Measurements from ENCODE around the gene ALG8.
"Not testable (repeated sequence)": the region's sequence is repeated elsewhere in the genome, so short reads cannot be mapped to it uniquely, and the experiment has no call there.

ALG8 gene

DNA sequence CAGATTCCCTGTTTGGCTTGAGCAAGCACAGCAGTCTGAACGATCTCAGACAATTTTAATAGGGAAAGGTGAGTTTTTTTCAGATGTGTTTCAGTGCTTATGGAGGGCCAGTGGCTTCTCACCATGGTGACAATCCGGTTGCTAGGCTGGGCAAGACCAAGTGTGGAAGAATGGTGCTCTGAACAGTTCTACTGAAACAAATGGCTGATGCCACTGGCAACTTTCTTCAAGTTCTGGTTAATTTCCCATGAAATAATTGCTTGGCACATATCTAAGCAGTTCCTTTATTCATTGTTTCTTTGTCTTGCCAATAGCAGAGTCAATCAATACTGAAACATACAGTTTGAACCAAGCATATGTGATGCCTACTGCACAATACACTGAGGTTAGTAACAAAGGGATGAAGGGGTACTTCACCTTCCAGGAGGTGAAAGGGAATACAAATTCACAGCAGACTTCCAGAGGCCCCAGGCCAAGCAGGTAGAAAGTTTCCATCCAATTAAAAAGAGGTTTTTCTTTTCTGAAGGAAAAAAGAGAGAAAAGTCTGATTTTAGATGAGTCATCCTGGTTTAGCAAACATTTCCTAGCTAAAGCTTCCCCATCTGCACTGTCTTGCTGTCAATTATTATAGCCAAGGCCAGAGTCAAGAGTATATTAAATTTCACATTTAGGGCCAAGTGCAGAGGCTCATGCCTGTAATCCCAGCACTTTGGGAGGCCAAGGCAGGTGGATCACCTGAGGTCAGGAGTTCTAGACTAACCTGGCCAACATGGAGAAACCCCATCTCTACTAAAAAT is 38.6 kb downstream of the ALG8 start:
- in situ Hi-C loops (cut with MboI; ENCODE audit: low sequenced_read_pairs) = no loop called here
- Histone ChIP-seq H3K36me3 (replicated peaks) (peaks cover 28% of the 10 kb centered on the region), H3K4me3 (no peak overlapping the region), H3K27me3 (ENCODE audit: low read depth) (no peaks in the 10 kb centered on the region), H3K4me1 (no peaks in the 10 kb centered on the region), H3K9me3 (no peaks in the 10 kb centered on the region)
- no peak for DNase-seq (ENCODE audit: low spot score in 2 of 2)

DNA sequence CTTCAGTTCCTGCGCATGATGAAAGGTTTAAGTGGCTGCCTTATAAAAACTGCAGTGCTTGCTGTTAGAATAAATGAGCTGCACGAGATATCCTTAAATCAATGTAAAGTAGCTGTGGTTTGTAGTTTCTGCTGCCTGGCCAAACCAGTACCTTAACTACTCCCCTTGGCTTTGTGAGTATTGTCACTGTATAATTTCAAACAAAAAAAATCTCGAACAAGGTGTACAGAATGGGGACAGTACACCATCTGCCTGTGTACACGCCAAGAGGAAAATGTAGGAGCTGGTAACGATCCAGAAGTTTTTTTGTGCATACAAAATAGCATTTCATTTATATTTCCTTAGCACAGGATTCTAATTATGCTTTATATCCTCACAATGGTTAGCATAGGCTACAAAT is 39.2 kb downstream of the ALG8 start:
- in situ Hi-C loops (cut with MboI; ENCODE audit: low sequenced_read_pairs) = no loop called here
- peaks cover 28% of the 10 kb centered on the region for H3K36me3 ChIP-seq (replicated peaks)
- H3K4me3 ChIP-seq = no peak overlapping the region
- no peaks in the 10 kb centered on the region for H3K4me1 ChIP-seq
- no peaks in the 10 kb centered on the region for H3K27me3 ChIP-seq (ENCODE audit: low read depth)
- H3K9me3 ChIP-seq = no peaks in the 10 kb centered on the region
- no peak for DNase-seq (ENCODE audit: low spot score in 2 of 2)

DNA sequence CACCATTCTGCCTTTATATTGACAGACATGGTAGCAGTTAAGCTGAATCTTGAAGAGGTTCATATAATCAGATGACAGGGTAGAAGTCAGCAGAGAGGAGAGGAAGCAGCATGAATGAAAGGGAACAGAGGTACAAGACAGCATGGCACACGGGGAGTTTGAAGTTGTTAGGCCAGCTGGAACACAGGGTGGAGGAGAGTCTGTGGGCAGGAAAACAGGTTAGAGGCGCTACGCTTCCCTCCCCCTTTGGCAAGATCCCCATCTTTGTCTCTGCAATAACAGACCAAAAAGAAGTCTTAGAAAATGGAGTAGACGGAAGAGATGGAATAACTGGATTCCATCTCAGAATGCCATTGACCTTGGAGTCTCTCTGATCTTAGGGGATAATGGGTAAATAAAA is 39.8 kb downstream of the ALG8 start:
- no peaks in the 10 kb centered on the region for H3K9me3 ChIP-seq
- H3K4me1 ChIP-seq = no peaks in the 10 kb centered on the region
- no peak for DNase-seq (ENCODE audit: low spot score in 2 of 2)
- no peak overlapping the region for H3K4me3 ChIP-seq
- no peaks in the 10 kb centered on the region for H3K27me3 ChIP-seq (ENCODE audit: low read depth)
- peaks cover 31% of the 10 kb centered on the region for H3K36me3 ChIP-seq (replicated peaks)
- in situ Hi-C loops (cut with MboI; ENCODE audit: low sequenced_read_pairs) = loop anchor here (25.0 kb wide), 1 partner anchor 463 kb away; the partner anchor contains the start of gene NARS2

DNA sequence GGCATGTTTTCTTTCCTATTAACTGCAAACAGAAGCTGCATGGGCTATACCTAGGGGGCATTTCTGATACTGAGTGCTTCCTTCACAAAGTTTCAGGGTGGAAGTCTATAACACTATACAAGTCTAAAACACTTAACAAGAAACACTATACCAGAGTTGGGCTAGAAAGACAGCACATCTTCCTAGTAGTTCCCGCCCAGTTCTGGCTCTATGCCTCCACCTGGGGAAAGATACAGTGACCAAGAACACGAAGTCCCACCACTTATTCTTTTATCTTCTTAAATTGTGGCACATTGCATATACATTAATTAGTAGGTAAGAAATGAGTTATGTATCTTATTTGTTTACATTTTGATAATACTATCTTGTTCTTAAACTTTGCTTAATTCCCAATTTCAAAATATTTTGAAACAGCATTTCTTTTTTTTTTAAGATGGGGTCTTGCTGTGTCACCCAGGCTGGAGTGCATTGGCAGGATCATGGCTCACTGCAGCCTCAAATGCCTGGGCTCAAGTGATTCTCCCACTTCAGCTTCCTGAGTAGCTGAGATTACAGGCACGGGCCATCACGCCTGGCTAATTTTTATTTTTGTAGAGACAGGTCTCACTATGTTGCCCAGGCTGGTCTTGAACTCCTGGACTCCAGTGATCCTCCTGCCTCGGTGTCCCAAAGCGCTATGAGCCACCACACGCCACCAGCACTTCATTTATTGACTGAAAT is 41.6 kb downstream of the ALG8 start:
- DNase-seq (ENCODE audit: low spot score in 2 of 2) = no peak
- Histone ChIP-seq H3K4me1 (no peaks in the 10 kb centered on the region), H3K27me3 (ENCODE audit: low read depth) (no peaks in the 10 kb centered on the region), H3K4me3 (no peak overlapping the region), H3K9me3 (no peaks in the 10 kb centered on the region), H3K36me3 (replicated peaks) (peaks cover 28% of the 10 kb centered on the region)
- in situ Hi-C loops (cut with MboI; ENCODE audit: low sequenced_read_pairs) = loop anchor here (25.0 kb wide), 1 partner anchor 464 kb away; the partner anchor contains the start of gene NARS2

DNA sequence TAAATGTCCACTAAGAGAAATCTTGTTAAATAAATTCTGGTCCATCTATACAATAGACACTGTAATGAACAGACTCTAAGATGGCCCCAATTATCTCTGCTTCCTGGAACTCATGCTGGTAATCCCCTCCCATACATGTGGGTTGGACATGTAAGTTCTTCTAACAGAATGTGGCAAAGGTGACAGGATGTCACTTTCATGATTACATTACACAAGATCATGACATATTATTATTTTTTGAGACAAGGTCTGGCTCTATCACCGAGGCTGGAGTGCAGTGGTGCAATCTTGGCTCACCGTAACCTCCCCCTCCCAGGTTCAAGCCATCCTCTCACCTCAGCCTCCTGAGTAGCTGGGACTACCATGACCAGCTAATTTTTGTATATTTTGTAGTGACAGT is 45.2 kb downstream of the ALG8 start:
- Histone ChIP-seq H3K36me3 (replicated peaks) (peaks cover 9% of the 10 kb centered on the region), H3K27me3 (ENCODE audit: low read depth) (no peaks in the 10 kb centered on the region), H3K4me1 (no peaks in the 10 kb centered on the region), H3K9me3 (no peaks in the 10 kb centered on the region), H3K4me3 (no peak overlapping the region)
- in situ Hi-C loops (cut with MboI; ENCODE audit: low sequenced_read_pairs) = loop anchor here (25.0 kb wide), 1 partner anchor 468 kb away; the partner anchor contains the start of gene NARS2
- no peak for DNase-seq (ENCODE audit: low spot score in 2 of 2)

DNA sequence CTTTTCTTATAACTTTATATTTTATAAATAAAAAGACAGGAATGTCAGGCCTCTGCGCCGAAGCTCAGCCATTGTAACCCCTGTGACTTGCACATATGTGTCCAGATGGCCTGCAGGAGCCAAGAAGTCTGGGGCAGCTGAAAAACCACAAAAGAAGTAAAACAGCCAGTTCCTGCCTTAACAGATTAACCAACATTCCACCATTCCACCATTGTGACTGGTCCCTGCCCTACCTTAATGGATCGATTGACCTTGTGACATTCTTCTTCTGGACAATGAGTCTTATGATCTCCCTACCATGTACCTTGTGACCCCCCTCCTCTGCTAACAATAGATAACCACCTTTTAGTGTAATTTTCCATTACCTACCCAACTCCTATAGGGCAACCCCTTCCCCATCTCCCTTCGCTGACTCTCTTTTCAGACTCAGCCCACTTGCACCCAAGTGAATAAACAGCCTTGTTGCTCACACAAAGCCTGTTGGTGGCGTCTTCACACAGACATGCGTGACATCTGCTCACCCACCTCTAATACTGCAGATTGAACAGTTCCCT is 52.8 kb downstream of the ALG8 start:
- H3K27me3 ChIP-seq (ENCODE audit: low read depth); H3K9me3 ChIP-seq; H3K36me3 ChIP-seq (replicated peaks); H3K4me3 ChIP-seq; DNase-seq (ENCODE audit: low spot score in 2 of 2); H3K4me1 ChIP-seq: not testable (repeated sequence)
- in situ Hi-C loops (cut with MboI; ENCODE audit: low sequenced_read_pairs) = loop anchor here (25.0 kb wide), 1 partner anchor 476 kb away; the partner anchor contains the start of gene NARS2

DNA sequence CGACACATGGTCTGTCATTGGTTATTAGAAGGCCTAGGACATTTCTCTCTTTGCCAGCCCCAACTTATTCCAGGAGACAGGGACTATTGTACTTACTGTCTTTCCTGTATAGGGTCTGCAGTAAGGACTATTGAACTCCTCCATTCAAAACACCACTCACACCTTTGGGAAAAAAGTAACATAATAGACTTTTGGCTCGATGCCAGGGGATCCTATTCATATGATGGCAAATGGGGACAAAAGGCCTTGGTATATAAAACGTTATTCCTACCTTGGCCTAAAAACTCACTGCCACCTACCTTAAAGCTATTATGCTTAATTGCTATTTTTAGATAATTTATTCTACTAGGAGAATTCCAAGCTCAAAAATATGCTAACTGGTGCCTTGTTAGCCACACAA is 53.5 kb downstream of the ALG8 start:
- Histone ChIP-seq H3K4me1 (peaks cover 9% of the 10 kb centered on the region), H3K4me3 (no peak overlapping the region), H3K9me3 (peaks cover 6% of the 10 kb centered on the region; the same call in 1 of the 2 replicates), H3K27me3 (ENCODE audit: low read depth) (no peaks in the 10 kb centered on the region), H3K36me3 (replicated peaks) (0 out of 2 replicates have a peak, but pooled peaks cover 3% of the 10 kb centered on the region)
- in situ Hi-C loops (cut with MboI; ENCODE audit: low sequenced_read_pairs) = loop anchor here (25.0 kb wide), 1 partner anchor 476 kb away; the partner anchor contains the start of gene NARS2
- peak in 1 of 2 experiments; percentile 35 for DNase-seq (ENCODE audit: low spot score in 2 of 2)

DNA sequence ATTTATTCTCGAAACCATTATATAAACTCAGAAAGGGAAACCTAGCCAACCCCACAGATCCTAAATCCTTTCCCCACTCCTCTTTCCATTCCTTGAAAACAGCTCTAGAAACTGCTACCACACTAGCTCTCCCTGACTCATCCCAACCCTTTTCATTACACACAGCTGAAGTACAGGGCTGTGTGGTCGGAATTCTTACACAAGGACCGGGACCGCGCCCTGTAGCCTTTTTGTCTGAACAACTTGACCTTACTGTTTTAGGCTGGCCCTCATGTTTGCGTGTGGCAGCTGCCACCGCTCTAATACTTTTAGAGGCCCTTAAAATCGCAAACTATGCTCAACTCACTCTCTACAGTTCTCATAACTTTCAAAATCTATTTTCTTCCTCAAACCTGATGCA is 54.9 kb downstream of the ALG8 start:
- not testable (repeated sequence) for DNase-seq (ENCODE audit: low spot score in 2 of 2); H3K9me3 ChIP-seq; H3K36me3 ChIP-seq (replicated peaks); H3K4me1 ChIP-seq; H3K27me3 ChIP-seq (ENCODE audit: low read depth); H3K4me3 ChIP-seq
- in situ Hi-C loops (cut with MboI; ENCODE audit: low sequenced_read_pairs) = loop anchor here (25.0 kb wide), 1 partner anchor 478 kb away; the partner anchor contains the start of gene NARS2

DNA sequence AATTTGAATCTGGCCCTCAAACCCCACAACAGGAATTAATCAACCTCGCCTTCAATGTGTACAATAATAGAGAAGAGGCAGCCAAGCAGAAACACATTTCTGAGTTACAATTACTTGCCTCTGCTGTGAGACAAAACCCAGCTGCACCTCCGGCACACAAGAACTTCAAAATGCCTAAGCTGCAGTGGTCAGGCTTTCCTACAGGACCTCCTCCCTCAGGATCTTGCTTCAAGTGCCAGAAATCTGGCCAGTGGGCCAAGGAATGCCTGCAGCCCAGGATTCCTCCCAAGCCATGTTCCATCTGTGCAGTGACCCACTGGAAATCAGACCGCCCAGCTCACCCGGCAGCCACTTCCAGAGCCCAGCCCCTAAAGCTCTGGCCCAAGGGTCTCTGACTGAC is 56.4 kb downstream of the ALG8 start:
- Histone ChIP-seq H3K9me3 (peaks cover 6% of the 10 kb centered on the region; the same call in 1 of the 2 replicates), H3K36me3 (replicated peaks) (peaks cover 3% of the 10 kb centered on the region), H3K4me3 (no peak overlapping the region), H3K4me1 (peaks cover 12% of the 10 kb centered on the region), H3K27me3 (ENCODE audit: low read depth) (no peaks in the 10 kb centered on the region)
- no peak for DNase-seq (ENCODE audit: low spot score in 2 of 2)
- in situ Hi-C loops (cut with MboI; ENCODE audit: low sequenced_read_pairs) = loop anchor here (25.0 kb wide), 1 partner anchor 479 kb away; the partner anchor contains the start of gene NARS2

DNA sequence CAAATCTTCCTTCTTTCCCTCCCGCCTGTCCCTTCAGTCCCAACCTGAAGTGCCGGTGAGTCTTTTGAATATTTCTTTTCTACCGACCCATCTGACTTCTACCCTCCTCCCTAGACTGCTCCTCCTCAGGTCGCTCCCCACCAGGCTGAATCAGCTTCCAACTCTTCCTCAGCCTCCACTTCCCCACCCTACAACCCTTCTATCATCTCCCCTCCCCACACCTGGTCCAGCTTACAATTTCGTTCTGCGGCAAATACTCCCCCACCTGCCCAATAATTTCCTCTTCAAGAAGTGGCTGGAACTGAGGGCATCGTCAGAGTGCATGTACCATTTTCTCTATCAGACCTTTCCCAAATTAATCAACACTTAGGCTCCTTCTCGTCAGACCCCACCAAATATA is 57.3 kb downstream of the ALG8 start:
- Histone ChIP-seq H3K36me3 (replicated peaks) (peaks cover 8% of the 10 kb centered on the region), H3K4me3 (no peak overlapping the region), H3K27me3 (ENCODE audit: low read depth) (no peaks in the 10 kb centered on the region), H3K4me1 (peaks cover 16% of the 10 kb centered on the region), H3K9me3 (peaks cover 6% of the 10 kb centered on the region; the same call in 1 of the 2 replicates)
- no peak for DNase-seq (ENCODE audit: low spot score in 2 of 2)
- in situ Hi-C loops (cut with MboI; ENCODE audit: low sequenced_read_pairs) = loop anchor here (25.0 kb wide), 1 partner anchor 480 kb away; the partner anchor contains the start of gene NARS2

DNA sequence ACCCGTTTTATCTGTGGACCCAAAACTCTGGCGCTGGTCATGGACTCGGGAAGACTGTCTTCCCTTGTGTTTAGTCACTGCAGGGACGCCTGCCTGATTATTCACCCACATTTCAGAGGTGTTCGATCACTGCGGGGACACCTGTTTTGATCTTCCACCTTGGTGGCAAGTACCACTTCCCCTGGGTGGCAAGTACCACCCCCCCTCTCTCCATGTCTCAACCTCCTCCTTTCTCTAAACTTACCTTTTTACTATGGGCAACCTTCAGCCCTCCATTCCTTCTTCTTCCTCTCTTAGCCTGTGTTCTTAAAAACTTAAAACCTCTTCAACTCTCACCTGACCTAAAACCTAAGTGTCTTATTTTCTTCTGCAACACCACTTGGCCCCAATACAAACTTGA is 57.8 kb downstream of the ALG8 start:
- in situ Hi-C loops (cut with MboI; ENCODE audit: low sequenced_read_pairs) = loop anchor here (25.0 kb wide), 1 partner anchor 481 kb away; the partner anchor contains the start of gene NARS2
- Histone ChIP-seq H3K36me3 (replicated peaks) (peaks cover 11% of the 10 kb centered on the region), H3K4me3 (no peak overlapping the region), H3K27me3 (ENCODE audit: low read depth) (no peaks in the 10 kb centered on the region), H3K4me1 (peaks cover 11% of the 10 kb centered on the region), H3K9me3 (peaks cover 5% of the 10 kb centered on the region; the same call in 1 of the 2 replicates)
- no peak for DNase-seq (ENCODE audit: low spot score in 2 of 2)

DNA sequence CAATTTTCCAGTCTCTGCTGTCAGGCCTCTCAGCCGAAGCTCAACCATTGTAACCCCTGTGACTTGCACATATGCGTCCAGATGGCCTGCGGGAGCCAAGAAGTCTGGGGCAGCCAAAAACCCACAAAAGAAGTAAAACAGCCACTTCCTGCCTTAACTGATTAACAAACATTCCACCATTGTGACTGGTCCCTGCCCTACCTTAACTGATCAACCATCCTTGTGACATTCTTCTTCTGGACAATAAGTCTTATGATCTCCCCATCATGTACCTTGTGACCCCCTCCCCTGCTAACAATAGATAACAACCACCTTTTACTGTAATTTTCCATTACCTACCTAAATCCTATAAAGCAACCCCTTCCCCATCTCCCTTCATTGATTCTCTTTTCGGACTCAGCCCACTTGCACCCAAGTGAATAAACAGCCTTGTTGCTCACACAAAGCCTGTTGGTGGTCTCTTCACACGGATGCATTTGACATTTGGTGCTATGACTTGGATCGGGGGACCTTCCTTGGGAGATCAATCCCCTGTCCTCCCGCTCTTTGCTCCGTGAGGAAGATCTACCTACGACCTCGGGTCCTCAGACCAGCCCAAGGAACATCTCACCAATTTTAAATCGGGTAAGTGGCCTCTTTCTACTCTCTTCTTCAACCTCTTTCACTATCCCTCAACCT is 58.5 kb downstream of the ALG8 start:
- no peak overlapping the region for H3K4me3 ChIP-seq
- DNase-seq (ENCODE audit: low spot score in 2 of 2) = no peak
- in situ Hi-C loops (cut with MboI; ENCODE audit: low sequenced_read_pairs) = loop anchor here (25.0 kb wide), 1 partner anchor 481 kb away; the partner anchor contains the start of gene NARS2

More for the DNA sequence above, 58.5 kb downstream of the ALG8 start:
- Histone ChIP-seq H3K36me3 (replicated peaks) (peaks cover 9% of the 10 kb centered on the region), H3K4me1 (peaks cover 10% of the 10 kb centered on the region), H3K9me3 (peaks cover 1% of the 10 kb centered on the region; the same call in 1 of the 2 replicates), H3K27me3 (ENCODE audit: low read depth) (no peaks in the 10 kb centered on the region)
